ENCODE measurements around the gene KRT77.

KRT77 gene

DNA sequence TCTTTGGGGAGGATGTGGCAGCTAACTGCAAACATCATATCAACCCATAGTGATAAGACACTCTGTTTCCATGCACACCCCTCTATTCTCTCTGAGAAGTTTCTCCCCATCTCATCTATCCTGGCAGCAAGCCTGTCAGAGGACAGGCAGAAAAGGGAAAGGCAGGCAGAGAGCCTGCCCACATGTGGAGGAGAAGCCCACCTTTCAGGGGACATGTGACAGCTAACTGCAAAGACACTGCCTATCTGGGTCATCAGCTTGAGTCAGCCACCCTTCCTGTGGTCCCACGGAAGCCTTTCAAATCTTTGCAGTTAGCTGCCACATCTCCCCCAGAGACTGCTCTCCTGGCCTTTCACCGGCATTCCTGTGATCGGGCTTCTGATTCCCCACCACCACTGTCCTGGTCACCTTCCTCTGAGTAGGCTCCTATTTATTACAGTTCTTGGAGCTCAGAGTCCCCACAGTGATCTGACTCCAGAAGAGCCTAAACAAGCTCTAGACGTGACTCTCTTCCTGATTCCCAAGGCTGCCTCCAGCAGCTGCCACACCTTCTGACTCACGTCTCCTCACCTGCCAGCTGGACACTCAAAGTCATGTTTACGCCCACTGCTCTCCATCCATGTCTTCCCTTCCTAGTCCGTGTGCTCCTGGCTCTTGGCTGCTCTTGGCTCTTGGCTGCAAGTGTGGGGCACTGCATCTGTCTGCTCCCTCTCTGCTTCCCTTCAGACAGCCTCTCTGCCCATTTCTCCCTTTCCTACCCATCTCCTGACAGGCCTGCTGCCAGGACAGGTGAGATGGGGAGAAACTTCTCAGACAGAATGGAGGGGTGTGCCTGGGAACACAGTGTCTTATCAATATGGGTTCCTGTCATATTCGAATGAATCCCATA is 15.6 kb downstream of the KRT77 start:
- TF ChIP-seq, protein P1, sequence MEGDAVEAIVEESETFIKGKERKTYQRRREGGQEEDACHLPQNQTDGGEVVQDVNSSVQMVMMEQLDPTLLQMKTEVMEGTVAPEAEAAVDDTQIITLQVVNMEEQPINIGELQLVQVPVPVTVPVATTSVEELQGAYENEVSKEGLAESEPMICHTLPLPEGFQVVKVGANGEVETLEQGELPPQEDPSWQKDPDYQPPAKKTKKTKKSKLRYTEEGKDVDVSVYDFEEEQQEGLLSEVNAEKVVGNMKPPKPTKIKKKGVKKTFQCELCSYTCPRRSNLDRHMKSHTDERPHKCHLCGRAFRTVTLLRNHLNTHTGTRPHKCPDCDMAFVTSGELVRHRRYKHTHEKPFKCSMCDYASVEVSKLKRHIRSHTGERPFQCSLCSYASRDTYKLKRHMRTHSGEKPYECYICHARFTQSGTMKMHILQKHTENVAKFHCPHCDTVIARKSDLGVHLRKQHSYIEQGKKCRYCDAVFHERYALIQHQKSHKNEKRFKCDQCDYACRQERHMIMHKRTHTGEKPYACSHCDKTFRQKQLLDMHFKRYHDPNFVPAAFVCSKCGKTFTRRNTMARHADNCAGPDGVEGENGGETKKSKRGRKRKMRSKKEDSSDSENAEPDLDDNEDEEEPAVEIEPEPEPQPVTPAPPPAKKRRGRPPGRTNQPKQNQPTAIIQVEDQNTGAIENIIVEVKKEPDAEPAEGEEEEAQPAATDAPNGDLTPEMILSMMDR (conservative IDR thresholded peaks at IDR 0.05): no peak
- no peak for TF ChIP-seq ZFX (IDR thresholded peaks at IDR 0.05)
- H3K27ac ChIP-seq: no peak overlapping the region

DNA sequence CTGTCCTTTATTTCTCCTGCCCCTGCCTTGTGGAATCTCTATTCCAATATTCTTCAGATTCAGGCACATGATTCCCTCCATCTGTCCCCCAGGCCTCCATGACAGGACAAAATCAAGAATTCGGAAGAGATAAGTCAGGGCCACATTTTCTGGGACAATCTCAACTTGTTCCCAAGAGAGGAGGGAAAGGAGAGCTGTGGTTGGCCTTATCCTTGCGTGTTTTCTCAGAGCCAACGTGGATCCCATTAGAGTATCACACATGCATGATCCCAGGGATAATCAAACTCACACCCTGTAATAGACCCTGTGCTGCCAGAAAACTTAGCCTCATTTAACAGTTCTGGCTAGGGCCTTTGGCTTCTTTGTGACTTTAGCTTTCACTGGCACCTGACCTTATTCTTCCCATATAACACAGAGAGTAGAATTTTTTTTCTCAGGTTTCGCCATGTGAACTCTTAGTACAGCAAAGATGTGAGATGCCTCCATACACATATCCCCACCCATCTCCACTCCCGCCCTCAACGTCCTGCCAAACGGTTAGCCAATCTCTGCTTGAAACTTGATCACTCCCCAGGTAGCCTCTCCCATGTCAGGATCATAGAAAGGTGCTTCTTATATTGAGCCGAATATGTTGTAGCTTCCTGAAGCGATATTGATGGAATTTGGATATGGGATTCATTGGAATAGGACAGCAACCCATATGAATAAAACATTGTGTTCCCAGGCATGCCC is 16.4 kb downstream of the KRT77 start:
- TF ChIP-seq ZFX (IDR thresholded peaks at IDR 0.05): no peak
- TF ChIP-seq, protein P1 (conservative IDR thresholded peaks at IDR 0.05): no peak
- no peak overlapping the region for H3K27ac ChIP-seq

DNA sequence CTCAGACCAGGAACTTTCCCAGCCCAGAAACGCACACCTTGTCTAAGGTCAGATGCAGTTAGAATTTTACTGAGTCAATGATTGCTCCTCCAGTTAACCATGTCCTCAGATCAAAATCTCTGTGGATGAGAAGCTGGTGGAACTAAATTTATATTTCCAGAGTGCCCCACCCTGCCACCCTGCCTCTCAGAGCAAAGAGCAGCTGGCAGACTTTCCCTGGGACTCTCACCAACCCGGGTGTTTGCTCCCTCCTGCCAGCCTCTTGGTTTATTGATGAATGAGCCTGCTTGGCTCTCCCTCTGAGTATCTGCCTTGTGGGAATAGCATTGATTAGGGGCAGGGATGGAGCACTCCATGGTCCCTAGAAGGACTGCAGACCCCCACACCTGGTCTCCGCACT is 17.3 kb downstream of the KRT77 start:
- no peak overlapping the region for H3K27ac ChIP-seq
- no peak for TF ChIP-seq ZFX (IDR thresholded peaks at IDR 0.05)
- TF ChIP-seq, protein P1 (conservative IDR thresholded peaks at IDR 0.05): no peak

DNA sequence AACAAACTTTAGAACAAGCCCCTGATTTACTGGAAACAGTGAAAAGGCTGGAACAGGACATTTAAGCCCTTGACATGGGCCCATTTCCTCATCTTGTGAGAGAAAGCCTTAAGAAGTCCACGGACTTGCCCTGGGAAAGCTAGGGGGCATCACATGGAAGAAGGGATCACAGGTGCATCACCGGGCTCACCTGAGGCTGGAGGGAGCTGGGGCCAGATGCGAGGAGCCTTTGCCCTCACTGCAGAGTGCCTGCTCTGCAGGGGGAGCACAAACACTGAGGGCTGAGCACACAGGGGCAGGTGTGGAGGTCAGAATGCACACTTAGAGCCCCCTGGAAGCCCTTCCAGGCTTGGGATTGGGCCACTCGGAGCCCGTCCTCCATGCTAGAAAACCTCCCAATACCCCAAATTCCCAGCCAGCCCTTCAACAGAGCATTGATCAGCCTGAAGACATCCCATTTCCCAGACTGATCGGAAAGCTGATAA is 17.9 kb downstream of the KRT77 start:
- TF ChIP-seq, protein P1 (conservative IDR thresholded peaks at IDR 0.05): no peak
- no peak for TF ChIP-seq ZFX (IDR thresholded peaks at IDR 0.05)
- no peak overlapping the region for H3K27ac ChIP-seq

DNA sequence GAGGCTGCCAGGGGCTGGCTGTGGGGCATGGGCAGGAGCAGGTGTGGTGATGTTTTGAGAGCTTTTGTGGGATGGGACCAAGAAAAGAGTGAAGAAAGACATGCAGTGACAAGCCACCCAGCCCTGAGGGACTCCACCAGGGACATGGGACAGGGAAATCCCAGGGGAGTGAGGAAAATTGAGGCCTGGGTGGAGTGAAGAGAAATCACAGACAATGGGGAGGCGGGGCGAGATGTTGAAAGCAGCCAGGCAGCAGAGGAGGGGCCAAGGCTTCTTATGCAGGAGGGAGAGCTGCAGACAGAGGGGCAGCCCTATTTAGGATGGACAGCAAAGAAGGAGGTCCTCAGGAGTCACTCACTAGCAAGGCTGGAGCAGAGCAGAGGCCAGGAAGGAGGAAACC is 18.9 kb downstream of the KRT77 start:
- TF ChIP-seq ZFX (IDR thresholded peaks at IDR 0.05): no peak
- TF ChIP-seq, protein P1 (conservative IDR thresholded peaks at IDR 0.05): no peak
- no peak overlapping the region for H3K27ac ChIP-seq

DNA sequence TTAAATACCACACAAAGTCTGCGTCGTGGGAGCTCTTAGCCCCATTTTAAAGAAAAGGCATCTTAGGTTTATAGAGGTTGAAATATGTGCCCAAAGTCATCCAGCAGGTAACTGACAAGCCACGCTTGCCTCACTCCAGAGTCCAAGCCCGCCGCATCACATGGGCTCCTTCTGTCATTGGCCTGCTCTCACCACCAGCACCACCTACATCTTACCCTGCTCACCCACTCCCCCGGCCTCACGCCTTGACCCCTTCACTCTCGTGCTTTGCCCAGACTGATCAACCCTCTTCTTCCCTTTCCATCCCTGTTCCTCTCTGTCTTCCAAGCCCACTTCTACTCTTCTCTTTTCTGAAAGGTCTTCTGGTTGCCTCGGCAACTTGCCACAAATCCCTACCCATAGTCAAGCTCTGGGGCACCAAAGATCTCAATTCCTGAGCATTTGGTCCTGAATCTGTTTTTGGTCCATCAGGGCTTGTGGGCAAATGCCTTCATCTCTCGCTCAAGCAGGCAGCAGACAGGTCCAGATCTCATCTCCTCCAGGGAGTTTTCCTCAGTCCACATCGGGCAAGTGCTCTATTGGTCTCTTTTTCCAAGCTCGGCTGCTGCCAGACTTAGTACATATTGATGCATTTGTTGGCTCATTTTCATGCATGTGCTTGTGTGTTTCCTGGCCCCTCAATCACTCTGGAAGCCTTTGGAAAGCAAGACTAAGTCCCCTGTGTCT is 19.6 kb downstream of the KRT77 start:
- TF ChIP-seq, protein P1 (conservative IDR thresholded peaks at IDR 0.05): no peak
- TF ChIP-seq ZFX (IDR thresholded peaks at IDR 0.05): no peak
- no peak overlapping the region for H3K27ac ChIP-seq
